HepG2 (cell line): Measurements from ENCODE around the gene FCER1G. TPM values are rescaled to one million over a fixed set of nuclear protein-coding genes. Genes with fewer than 3 reads are reported as not detected.

Experiments used
- ATAC-seq: fragments of 200-7000 bp; cut with Tn5 transposase; 3 replicates; pipeline ENCODE4 v1.9.1; 2020; ENCODE audit warnings: mild to moderate bottlenecking, moderate library complexity
- BruUV-seq: library from RNA; stranded (reverse); fragments of 400-500 nt; replicated peaks from 2 replicates; lab custom pipeline; 2021; lab: Mats Ljungman, UMichigan
- CTCF ChIA-PET: fragments of 300-600 bp; formaldehyde crosslinking; extraction: SDS; loops from one replicate; lab custom pipeline; 2021; ENCODE audit warnings: low total read pairs, inconsistent platforms, low intra/inter-chr PET ratio; lab: Yijun Ruan, JAX
- POLR2A ChIA-PET: fragments of 350-600 bp; sonication (Branson Sonifier 250); formaldehyde crosslinking; loops from one replicate; lab custom pipeline; 2020; ENCODE audit warnings: antibody characterized with exemption, inconsistent platforms; lab: Yijun Ruan, JAX
- DNase-seq: peaks from one replicate; pipeline ENCODE4 v3.0.0-alpha.2; 2015; ENCODE audit warnings: low spot score
- FAIRE-seq: peaks from 3 replicates; lab custom pipeline; 2011; peaks lifted over from hg19 to GRCh38; lab: Jason Lieb, UNC
- H2AFZ ChIP-seq: one replicate; pipeline ENCODE4 v1.6.1; 2011; ENCODE audit warnings: low read length, inconsistent platforms
- H3K27ac ChIP-seq: fragments of 300-600 bp; 3 replicates; pipeline ENCODE4 v1.8.0; 2011; ENCODE audit warnings: mixed run types, mild to moderate bottlenecking, mixed read lengths, low read length, inconsistent platforms; ENCODE audit not compliant: insufficient read depth; ENCODE audit errors: extremely low read length
- H3K27me3 ChIP-seq, 2 experiments: fragments of 200-600 bp in 1 of 2; 2 replicates in 1 of 2; 3 replicates in 1 of 2; pipeline versions ENCODE4 v1.6.0 to v1.8.0; 2011; ENCODE audit warnings: low read length in 2 of 2, mild to moderate bottlenecking in 2 of 2, moderate library complexity in 2 of 2, inconsistent platforms in 1 of 2; ENCODE audit not compliant: insufficient read depth in 2 of 2, control insufficient read depth in 1 of 2
- H3K36me3 ChIP-seq, 2 experiments: fragments of 200-600 bp in 1 of 2; replicated peaks in 1 of 2; 2 replicates in 1 of 2; 3 replicates in 1 of 2; pipeline versions ENCODE4 v1.5.1 to v1.8.0; 2011; ENCODE audit warnings: low read length in 2 of 2, inconsistent platforms in 1 of 2; ENCODE audit not compliant: insufficient read depth in 2 of 2, control insufficient read depth in 1 of 2
- H3K4me1 ChIP-seq: 2 replicates; pipeline ENCODE4 v1.5.1; 2012; ENCODE audit warnings: low read length, inconsistent platforms; ENCODE audit not compliant: insufficient read depth
- H3K4me2 ChIP-seq: 2 replicates; pipeline ENCODE4 v1.6.0; 2011; ENCODE audit warnings: low read depth, low read length, inconsistent platforms
- H3K4me3 ChIP-seq, 3 experiments: fragments of 200-600 bp in 1 of 3; sonication (generic), shearing (Covaris generic) in 1 of 3; replicated peaks in 1 of 3; 2 replicates each; pipeline ENCODE4 v1.5.1; 2011 to 2016; ENCODE audit warnings: low read length in 3 of 3, inconsistent platforms in 2 of 3, low read depth in 2 of 3, mild to moderate bottlenecking in 2 of 3, control low read depth in 1 of 3, mixed read lengths in 1 of 3; ENCODE audit not compliant: insufficient read depth in 1 of 3
- H3K79me2 ChIP-seq: one replicate; pipeline ENCODE4 v1.6.1; 2011; ENCODE audit warnings: low read length, inconsistent platforms; ENCODE audit not compliant: insufficient read depth
- H3K9ac ChIP-seq: 2 replicates; pipeline ENCODE4 v1.6.0; 2011; ENCODE audit warnings: mild to moderate bottlenecking, low read depth, low read length, inconsistent platforms; ENCODE audit not compliant: insufficient read depth
- H3K9me3 ChIP-seq: 2 replicates; pipeline ENCODE4 v1.5.1; 2012; ENCODE audit warnings: mild to moderate bottlenecking, low read length
- H4K20me1 ChIP-seq: 2 replicates; pipeline ENCODE4 v1.6.0; 2011; ENCODE audit warnings: inconsistent platforms, mild to moderate bottlenecking, low read length, moderate library complexity; ENCODE audit not compliant: insufficient read depth
- ATM ChIP-seq: fragments of 450-650 bp; IDR thresholded peaks from 2 replicates; pipeline ENCODE4 v1.7.1; 2017; ENCODE audit warnings: mild to moderate bottlenecking, borderline replicate concordance
- CREM ChIP-seq, 2 experiments: sonication (generic) in 1 of 2; formaldehyde crosslinking in 1 of 2; IDR thresholded peaks; 2 replicates each; pipeline versions ENCODE4 v1.4.0 to v1.6.1; 2016 to 2020; ENCODE audit warnings: antibody characterized with exemption in 1 of 2, mild to moderate bottlenecking in 1 of 2, missing genetic modification reagents in 1 of 2
- DNMT1 ChIP-seq: sonication (generic); formaldehyde crosslinking; IDR thresholded peaks from 2 replicates; pipeline ENCODE4 v1.5.1; 2020; ENCODE audit warnings: mild to moderate bottlenecking, missing genetic modification reagents
- EEA1 ChIP-seq: sonication (generic); formaldehyde crosslinking; IDR thresholded peaks from 2 replicates; pipeline ENCODE4 v1.5.1; 2020; ENCODE audit warnings: mild to moderate bottlenecking, missing genetic modification reagents, borderline replicate concordance
- EP300 ChIP-seq, 3 experiments: sonication (generic) in 1 of 3; formaldehyde crosslinking in 1 of 3; IDR thresholded peaks; 2 replicates each; pipeline versions ENCODE4 v1.5.1 to v1.6.1; 2011 to 2020; ENCODE audit warnings: low read depth in 2 of 3, low read length in 2 of 3, borderline replicate concordance in 1 of 3, improper control_type of control experiment in 1 of 3, mild to moderate bottlenecking in 1 of 3, missing genetic modification reagents in 1 of 3, moderate library complexity in 1 of 3
- MNT ChIP-seq: fragments of 450-650 bp; IDR thresholded peaks from 2 replicates; pipeline ENCODE4 v1.6.1; 2016
- MXD1 ChIP-seq: sonication (generic); formaldehyde crosslinking; IDR thresholded peaks from 2 replicates; pipeline ENCODE4 v1.4.0; 2020; ENCODE audit warnings: mild to moderate bottlenecking, missing genetic modification reagents
- NFYB ChIP-seq: sonication (generic); formaldehyde crosslinking; IDR thresholded peaks from 2 replicates; pipeline ENCODE4 v1.4.0; 2020; ENCODE audit warnings: missing genetic modification reagents
- PHB2 ChIP-seq: fragments of 450-650 bp; IDR thresholded peaks from 2 replicates; pipeline ENCODE4 v1.6.1; 2018; ENCODE audit not compliant: partially characterized antibody
- SMYD3 ChIP-seq: sonication (generic); formaldehyde crosslinking; IDR thresholded peaks from 2 replicates; pipeline ENCODE4 v1.8.1; 2023; ENCODE audit warnings: mild to moderate bottlenecking, missing genetic modification reagents
- SUZ12 ChIP-seq: fragments of 150-350 bp; IDR thresholded peaks from 2 replicates; pipeline ENCODE4 v1.6.1; 2014; ENCODE audit warnings: low read depth, low read length
- ZBTB3 ChIP-seq: sonication (generic); formaldehyde crosslinking; IDR thresholded peaks from 2 replicates; pipeline ENCODE4 v1.4.0; 2020; ENCODE audit warnings: low read depth, mild to moderate bottlenecking, moderate library complexity, missing genetic modification reagents, borderline replicate concordance
- ZNF335 ChIP-seq: sonication (generic); formaldehyde crosslinking; IDR thresholded peaks from 2 replicates; pipeline ENCODE4 v1.4.0; 2020; ENCODE audit warnings: missing genetic modification reagents
- ZNF33A ChIP-seq: sonication (generic); formaldehyde crosslinking; IDR thresholded peaks from 2 replicates; pipeline ENCODE4 v1.5.1; 2020; ENCODE audit warnings: missing genetic modification reagents, mild to moderate bottlenecking, moderate library complexity, borderline replicate concordance
- ZNF350 ChIP-seq: sonication (generic); formaldehyde crosslinking; IDR thresholded peaks from 2 replicates; pipeline ENCODE4 v1.4.0; 2020; ENCODE audit warnings: mild to moderate bottlenecking, low read depth, missing genetic modification reagents, borderline replicate concordance
- ZNF382 ChIP-seq: sonication (generic); formaldehyde crosslinking; IDR thresholded peaks from 2 replicates; pipeline ENCODE4 v1.5.0; 2020; ENCODE audit warnings: missing genetic modification reagents, mild to moderate bottlenecking, borderline replicate concordance
- ZNF629 ChIP-seq: sonication (generic); formaldehyde crosslinking; conservative IDR thresholded peaks from 2 replicates; pipeline ENCODE4 v1.5.0; 2020; ENCODE audit warnings: missing genetic modification reagents
- ZNF777 ChIP-seq: sonication (generic); formaldehyde crosslinking; IDR thresholded peaks from 2 replicates; pipeline ENCODE4 v1.4.0; 2020; ENCODE audit warnings: missing genetic modification reagents
- ZNF784 ChIP-seq: sonication (generic); formaldehyde crosslinking; IDR thresholded peaks from 2 replicates; pipeline ENCODE4 v1.5.1; 2020; ENCODE audit warnings: missing genetic modification reagents, mild to moderate bottlenecking, borderline replicate concordance
- ZNF850 ChIP-seq: sonication (generic); formaldehyde crosslinking; conservative IDR thresholded peaks from 2 replicates; pipeline ENCODE4 v1.9.0; 2021; ENCODE audit warnings: mild to moderate bottlenecking, missing genetic modification reagents
- WGBS: methylation state at CpG from one replicate; pipeline ENCODE4 v1.1.6; 2017; ENCODE audit warnings: low lambda C conversion rate; 5-methylcytosine and 5-hydroxymethylcytosine counted together
- in situ Hi-C: cut with HindIII; loops from 2 replicates; pipeline ENCODE4 v1.10.0; 2017; ENCODE audit warnings: low pct_unique_long_range_greater_than_20kb; ENCODE audit not compliant: extremely low pct_ligation_motif_present
- intact Hi-C: fragments of 100-400 bp; cut with micrococcal nuclease; formaldehyde crosslinking; loops from one replicate; pipeline ENCODE4 v1.10.0; 2022; ENCODE audit not compliant: unreplicated experiment
- polyA plus RNA-seq, 8 experiments: library from polyadenylated mRNA; depleted of rRNA in 3 of 8; stranded (reverse) in 7 of 8; unstranded in 1 of 8; fragments of >200 nt; fragmentation: Illumina TruSeq in 4 of 8; extraction: Trizol in 4 of 8; gene quantifications; 2 replicates each; pipeline versions ENCODE4 v1.2.1 to v1.2.3, GENCODE V29; 2011 to 2016; ENCODE audit warnings: low read depth in 4 of 8, missing spikeins in 1 of 8, mixed read lengths in 1 of 8; ENCODE audit not compliant: insufficient read depth in 1 of 8
- total RNA-seq, 5 experiments: library from RNA; depleted of rRNA; stranded (reverse); fragments of >200 nt; fragmentation: Illumina TruSeq; extraction: Trizol; gene quantifications; 2 replicates each; pipeline ENCODE4 v1.2.3, GENCODE V29; 2016; ENCODE audit warnings: low read depth in 1 of 5

The FCER1G gene
- total and polyA plus RNA-seq, 2 of the 13 experiments (the other 11 are each of a cell fraction or from before 2014, with no cell fraction given): 1.3 to 6.4 TPM

- in situ Hi-C loops: no loop called here
- intact Hi-C loops: no loop called here
- H3K36me3 ChIP-seq: peaks cover 7 to 52% of the 10 kb centered on the region in 2 experiments
These were observed 726 bp upstream of the FCER1G start for GRCh38 chr1:161214369-161214768.

GRCh38 chr1:161216945-161217712 lies 2.0 kb downstream of the FCER1G start:
- no peak overlapping the region for H2AFZ ChIP-seq
- ATAC-seq (peak; percentile 17), DNase-seq (peak; percentile 59), FAIRE-seq (peak; percentile 58)
- 52% methylated on average over 7 of the region's 7 CpGs for WGBS
- no TSS peak for BruUV-seq
- H3K4me2 ChIP-seq: peak overlapping the region; percentile 87
- intact Hi-C loops: no loop called here
- in situ Hi-C loops: no loop called here
- no peaks in the 10 kb centered on the region; a peak in 1 of 5 replicates for H3K27me3 ChIP-seq
- H4K20me1 ChIP-seq: peaks cover 3% of the 10 kb centered on the region
- peak overlapping the region; percentile 99 for H3K27ac ChIP-seq
- ChIA-PET CTCF (no interaction called here), POLR2A (interaction anchor here (0.8 to 12.5 kb wide), 11 partner anchors 9 to 172 kb away, joined by 3 to 357 read pairs (median 11); partner anchors contain the start of genes ADAMTS4, NDUFS2, PPOX and SDHC)
- H3K4me3 ChIP-seq: peak overlapping the region in 2 of 3 experiments; percentile 31 to 63; a peak in 3 of 6 replicates
- H3K79me2 ChIP-seq: peaks cover 6% of the 10 kb centered on the region
- H3K4me1 ChIP-seq: peaks cover 65% of the 10 kb centered on the region
- H3K9ac ChIP-seq: peak overlapping the region; percentile 67
- H3K9me3 ChIP-seq: no peaks in the 10 kb centered on the region
- peaks cover 2 to 28% of the 10 kb centered on the region in 2 experiments for H3K36me3 ChIP-seq
- TF ChIP-seq ZNF382 (CRISPR knock-in tag) (no peak), ZNF850 (CRISPR knock-in tag) (no peak), CREM (IDR thresholded peaks at IDR 0.05) (no peak), CREM (CRISPR knock-in tag; IDR thresholded peaks at IDR 0.05) (no peak), SMYD3 (CRISPR knock-in tag) (no peak), ZNF784 (CRISPR knock-in tag) (no peak), SUZ12 (no peak), ATM (no peak), MNT (no peak), ZNF350 (CRISPR knock-in tag) (no peak)

More at GRCh38 chr1:161214369-161214768, 726 bp upstream of the FCER1G start:
- no peak overlapping the region for H3K4me2 ChIP-seq
- POLR2A ChIA-PET: interaction anchor here (4.1 kb wide), 1 partner anchor 11 kb away, joined by 85 read pairs; the partner anchor contains the start of gene TOMM40L
- no peak overlapping the region for H3K9ac ChIP-seq
- H4K20me1 ChIP-seq: no peaks in the 10 kb centered on the region
- FAIRE-seq (no peak), DNase-seq (no peak), ATAC-seq (no peak)
- H3K27me3 ChIP-seq: no peaks in the 10 kb centered on the region
- CTCF ChIA-PET: no interaction called here
- H2AFZ ChIP-seq: no peak overlapping the region
- no peak overlapping the region for H3K27ac ChIP-seq
- no peak for TF ChIP-seq EP300 (IDR thresholded peaks at IDR 0.05; ENCODE audit: low read depth in 2 of 2, low read length in 2 of 2)
- no peak for TF ChIP-seq EP300 (CRISPR knock-in tag; IDR thresholded peaks at IDR 0.05; ENCODE audit: borderline replicate concordance)
- no peak for TF ChIP-seq MXD1 (CRISPR knock-in tag)
- TF ChIP-seq NFYB (CRISPR knock-in tag): no peak
- TF ChIP-seq ZNF629 (CRISPR knock-in tag): no peak
- TF ChIP-seq ZBTB3 (CRISPR knock-in tag): no peak
- TF ChIP-seq ZNF335 (CRISPR knock-in tag): no peak
- TF ChIP-seq DNMT1 (CRISPR knock-in tag): no peak
- no peak for TF ChIP-seq PHB2
- no peak for TF ChIP-seq ZNF777 (CRISPR knock-in tag)
- TF ChIP-seq EEA1: no peak
- no peak for TF ChIP-seq ZNF33A (CRISPR knock-in tag)
- over 99% methylated on average over 9 of the region's 9 CpGs for WGBS
- H3K4me3 ChIP-seq: no peak overlapping the region
- peaks cover 4% of the 10 kb centered on the region for H3K79me2 ChIP-seq
- no peaks in the 10 kb centered on the region for H3K9me3 ChIP-seq
- H3K4me1 ChIP-seq: peaks cover 58% of the 10 kb centered on the region
- BruUV-seq: no TSS peak
